HEK293 (cell line): ENCODE results near the gene CROT.

Experiments
- HOXC10 ChIP-seq: sonication (generic); formaldehyde crosslinking; IDR thresholded peaks from 2 replicates; pipeline ENCODE4 v1.8.1; 2023; ENCODE audit warnings: mild to moderate bottlenecking, missing genetic modification reagents
- OSR2 ChIP-seq: fragments of 450-650 bp; formaldehyde crosslinking; IDR thresholded peaks from 2 replicates; pipeline ENCODE4 v1.5.1; 2016; ENCODE audit warnings: missing biosample characterization, missing genetic modification characterization
- TRIM28 ChIP-seq: IDR thresholded peaks from 2 replicates; pipeline ENCODE4 v1.6.1; 2011; ENCODE audit warnings: low read length, control low read depth, borderline replicate concordance
- ZBTB1 ChIP-seq: fragments of 450-650 bp; formaldehyde crosslinking; IDR thresholded peaks from 2 replicates; pipeline ENCODE4 v1.5.1; 2016; ENCODE audit warnings: missing biosample characterization, missing genetic modification characterization
- ZBTB7A ChIP-seq: fragments of 450-650 bp; formaldehyde crosslinking; IDR thresholded peaks from 2 replicates; pipeline ENCODE4 v1.5.1; 2016; ENCODE audit warnings: low read depth, missing biosample characterization, missing genetic modification characterization
- ZEB2 ChIP-seq: fragments of 450-650 bp; formaldehyde crosslinking; IDR thresholded peaks from 2 replicates; pipeline ENCODE4 v1.5.1; 2016; ENCODE audit warnings: missing biosample characterization, missing genetic modification characterization
- ZNF138 ChIP-seq: fragments of 450-650 bp; formaldehyde crosslinking; IDR thresholded peaks from 2 replicates; pipeline ENCODE4 v1.5.1; 2016; ENCODE audit warnings: missing biosample characterization, missing genetic modification characterization, borderline replicate concordance
- ZNF16 ChIP-seq: fragments of 450-650 bp; formaldehyde crosslinking; IDR thresholded peaks from 2 replicates; pipeline ENCODE4 v1.5.1; 2016; ENCODE audit warnings: low read depth, missing biosample characterization, missing genetic modification characterization
- ZNF175 ChIP-seq: fragments of 450-650 bp; formaldehyde crosslinking; IDR thresholded peaks from 2 replicates; pipeline ENCODE4 v1.5.1; 2016; ENCODE audit warnings: missing biosample characterization, missing genetic modification characterization
- ZNF394 ChIP-seq: fragments of 450-650 bp; formaldehyde crosslinking; IDR thresholded peaks from 2 replicates; pipeline ENCODE4 v1.5.1; 2016; ENCODE audit warnings: missing biosample characterization, missing genetic modification characterization, mild to moderate bottlenecking, moderate library complexity, borderline replicate concordance
- ZNF423 ChIP-seq: fragments of 450-650 bp; formaldehyde crosslinking; IDR thresholded peaks from 2 replicates; pipeline ENCODE4 v1.5.1; 2016; ENCODE audit warnings: missing biosample characterization, missing genetic modification characterization
- ZNF624 ChIP-seq: fragments of 450-650 bp; formaldehyde crosslinking; IDR thresholded peaks from 2 replicates; pipeline ENCODE4 v1.5.1; 2017; ENCODE audit warnings: missing biosample characterization, missing genetic modification characterization
- ZNF626 ChIP-seq: fragments of 450-650 bp; sonication (Bioruptor Pico); formaldehyde crosslinking; IDR thresholded peaks from 2 replicates; pipeline ENCODE4 v1.5.1; 2018; ENCODE audit warnings: missing biosample characterization, missing genetic modification characterization, inconsistent platforms
- ZNF768 ChIP-seq: fragments of 450-650 bp; formaldehyde crosslinking; IDR thresholded peaks from 2 replicates; pipeline ENCODE4 v1.5.1; 2018; ENCODE audit warnings: missing biosample characterization, mild to moderate bottlenecking, missing genetic modification characterization
- ZNF791 ChIP-seq: fragments of 450-650 bp; formaldehyde crosslinking; IDR thresholded peaks from 2 replicates; pipeline ENCODE4 v1.5.1; 2016; ENCODE audit warnings: missing biosample characterization, missing genetic modification characterization
- TF ChIP-seq, protein P1 (sequence below): fragments of 450-650 bp; formaldehyde crosslinking; IDR thresholded peaks from 2 replicates; pipeline ENCODE4 v1.5.1; 2016; ENCODE audit warnings: missing biosample characterization, missing genetic modification characterization, low read depth
- TF ChIP-seq, protein P2 (sequence below): fragments of 450-650 bp; formaldehyde crosslinking; IDR thresholded peaks from 2 replicates; pipeline ENCODE4 v1.5.1; 2017; ENCODE audit warnings: missing biosample characterization, missing genetic modification characterization
- TF ChIP-seq, protein P3 (sequence below): fragments of 450-650 bp; formaldehyde crosslinking; IDR thresholded peaks from 2 replicates; pipeline ENCODE4 v1.5.1; 2016; ENCODE audit warnings: missing biosample characterization, missing genetic modification characterization, low read depth
- TF ChIP-seq, protein P4 (sequence below): fragments of 450-650 bp; formaldehyde crosslinking; IDR thresholded peaks from 2 replicates; pipeline ENCODE4; 2016; ENCODE audit warnings: missing biosample characterization, missing genetic modification characterization
- TF ChIP-seq, protein P5 (sequence below): fragments of 450-650 bp; formaldehyde crosslinking; IDR thresholded peaks from 2 replicates; pipeline ENCODE4 v1.5.1; 2016; ENCODE audit warnings: missing biosample characterization, missing genetic modification characterization
- TF ChIP-seq, protein P6 (sequence below): fragments of 450-650 bp; formaldehyde crosslinking; conservative IDR thresholded peaks from 2 replicates; pipeline ENCODE4 v1.5.1; 2016; ENCODE audit warnings: low read depth, missing biosample characterization, missing genetic modification characterization
- TF ChIP-seq, protein P7 (sequence below): fragments of 450-650 bp; formaldehyde crosslinking; IDR thresholded peaks from 2 replicates; pipeline ENCODE4 v1.5.1; 2016; ENCODE audit warnings: missing biosample characterization, missing genetic modification characterization
- TF ChIP-seq, protein P8 (sequence below): fragments of 450-650 bp; formaldehyde crosslinking; IDR thresholded peaks from 2 replicates; pipeline ENCODE4 v1.5.1; 2016; ENCODE audit warnings: missing biosample characterization, missing genetic modification characterization

The CROT gene

DNA sequence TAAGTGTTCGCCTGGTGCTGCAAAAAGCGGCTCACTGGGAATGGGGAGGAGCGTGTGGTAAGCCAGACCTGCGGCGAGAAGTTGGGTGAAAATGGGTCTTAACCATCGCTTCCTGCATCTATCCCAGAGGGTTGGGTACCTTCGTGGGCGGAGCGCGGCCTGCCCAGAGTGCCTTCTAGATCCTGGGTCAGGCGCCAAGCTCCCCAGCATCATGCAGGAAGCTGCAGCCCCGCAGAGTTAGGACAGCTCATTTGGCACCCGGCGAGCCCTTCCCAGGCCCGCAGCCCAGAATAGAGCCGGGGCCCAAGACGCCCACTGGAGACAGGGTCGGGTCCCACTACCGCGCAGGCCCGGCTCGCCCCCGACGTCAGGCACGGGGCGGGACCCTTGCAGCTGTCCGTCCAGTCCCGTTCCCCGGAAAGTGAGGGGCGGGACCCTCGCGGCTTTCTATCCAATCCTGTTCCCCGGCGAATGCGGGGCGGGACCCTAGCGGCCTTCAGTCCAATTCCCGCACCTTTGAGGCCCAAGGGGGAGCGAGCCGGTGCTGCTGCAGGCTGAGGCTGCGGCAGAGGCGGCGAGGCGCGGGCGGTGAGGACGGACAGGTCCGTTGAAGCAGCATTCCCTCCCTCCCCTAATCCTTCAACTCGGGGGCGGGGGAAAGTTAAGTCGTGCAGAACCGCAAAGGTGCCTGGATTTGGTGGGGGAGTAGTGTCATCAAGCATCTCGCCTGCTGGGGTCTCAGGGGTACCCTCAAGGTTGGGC is at the start of gene CROT (continued):
- TF ChIP-seq, protein P1, sequence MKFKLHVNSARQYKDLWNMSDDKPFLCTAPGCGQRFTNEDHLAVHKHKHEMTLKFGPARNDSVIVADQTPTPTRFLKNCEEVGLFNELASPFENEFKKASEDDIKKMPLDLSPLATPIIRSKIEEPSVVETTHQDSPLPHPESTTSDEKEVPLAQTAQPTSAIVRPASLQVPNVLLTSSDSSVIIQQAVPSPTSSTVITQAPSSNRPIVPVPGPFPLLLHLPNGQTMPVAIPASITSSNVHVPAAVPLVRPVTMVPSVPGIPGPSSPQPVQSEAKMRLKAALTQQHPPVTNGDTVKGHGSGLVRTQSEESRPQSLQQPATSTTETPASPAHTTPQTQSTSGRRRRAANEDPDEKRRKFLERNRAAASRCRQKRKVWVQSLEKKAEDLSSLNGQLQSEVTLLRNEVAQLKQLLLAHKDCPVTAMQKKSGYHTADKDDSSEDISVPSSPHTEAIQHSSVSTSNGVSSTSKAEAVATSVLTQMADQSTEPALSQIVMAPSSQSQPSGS: no peak
- TF ChIP-seq, protein P2, sequence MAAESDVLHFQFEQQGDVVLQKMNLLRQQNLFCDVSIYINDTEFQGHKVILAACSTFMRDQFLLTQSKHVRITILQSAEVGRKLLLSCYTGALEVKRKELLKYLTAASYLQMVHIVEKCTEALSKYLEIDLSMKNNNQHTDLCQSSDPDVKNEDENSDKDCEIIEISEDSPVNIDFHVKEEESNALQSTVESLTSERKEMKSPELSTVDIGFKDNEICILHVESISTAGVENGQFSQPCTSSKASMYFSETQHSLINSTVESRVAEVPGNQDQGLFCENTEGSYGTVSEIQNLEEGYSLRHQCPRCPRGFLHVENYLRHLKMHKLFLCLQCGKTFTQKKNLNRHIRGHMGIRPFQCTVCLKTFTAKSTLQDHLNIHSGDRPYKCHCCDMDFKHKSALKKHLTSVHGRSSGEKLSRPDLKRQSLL: peak; percentile 75
- TF ChIP-seq, protein P3, sequence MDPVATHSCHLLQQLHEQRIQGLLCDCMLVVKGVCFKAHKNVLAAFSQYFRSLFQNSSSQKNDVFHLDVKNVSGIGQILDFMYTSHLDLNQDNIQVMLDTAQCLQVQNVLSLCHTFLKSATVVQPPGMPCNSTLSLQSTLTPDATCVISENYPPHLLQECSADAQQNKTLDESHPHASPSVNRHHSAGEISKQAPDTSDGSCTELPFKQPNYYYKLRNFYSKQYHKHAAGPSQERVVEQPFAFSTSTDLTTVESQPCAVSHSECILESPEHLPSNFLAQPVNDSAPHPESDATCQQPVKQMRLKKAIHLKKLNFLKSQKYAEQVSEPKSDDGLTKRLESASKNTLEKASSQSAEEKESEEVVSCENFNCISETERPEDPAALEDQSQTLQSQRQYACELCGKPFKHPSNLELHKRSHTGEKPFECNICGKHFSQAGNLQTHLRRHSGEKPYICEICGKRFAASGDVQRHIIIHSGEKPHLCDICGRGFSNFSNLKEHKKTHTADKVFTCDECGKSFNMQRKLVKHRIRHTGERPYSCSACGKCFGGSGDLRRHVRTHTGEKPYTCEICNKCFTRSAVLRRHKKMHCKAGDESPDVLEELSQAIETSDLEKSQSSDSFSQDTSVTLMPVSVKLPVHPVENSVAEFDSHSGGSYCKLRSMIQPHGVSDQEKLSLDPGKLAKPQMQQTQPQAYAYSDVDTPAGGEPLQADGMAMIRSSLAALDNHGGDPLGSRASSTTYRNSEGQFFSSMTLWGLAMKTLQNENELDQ: no peak
- TF ChIP-seq, protein P4, sequence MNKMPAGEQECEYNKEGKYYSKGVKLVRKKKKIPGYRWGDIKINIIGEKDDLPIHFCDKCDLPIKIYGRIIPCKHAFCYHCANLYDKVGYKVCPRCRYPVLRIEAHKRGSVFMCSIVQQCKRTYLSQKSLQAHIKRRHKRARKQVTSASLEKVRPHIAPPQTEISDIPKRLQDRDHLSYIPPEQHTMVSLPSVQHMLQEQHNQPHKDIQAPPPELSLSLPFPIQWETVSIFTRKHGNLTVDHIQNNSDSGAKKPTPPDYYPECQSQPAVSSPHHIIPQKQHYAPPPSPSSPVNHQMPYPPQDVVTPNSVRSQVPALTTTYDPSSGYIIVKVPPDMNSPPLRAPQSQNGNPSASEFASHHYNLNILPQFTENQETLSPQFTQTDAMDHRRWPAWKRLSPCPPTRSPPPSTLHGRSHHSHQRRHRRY (tag by site-specific recombination): no peak
- TF ChIP-seq, protein P5, sequence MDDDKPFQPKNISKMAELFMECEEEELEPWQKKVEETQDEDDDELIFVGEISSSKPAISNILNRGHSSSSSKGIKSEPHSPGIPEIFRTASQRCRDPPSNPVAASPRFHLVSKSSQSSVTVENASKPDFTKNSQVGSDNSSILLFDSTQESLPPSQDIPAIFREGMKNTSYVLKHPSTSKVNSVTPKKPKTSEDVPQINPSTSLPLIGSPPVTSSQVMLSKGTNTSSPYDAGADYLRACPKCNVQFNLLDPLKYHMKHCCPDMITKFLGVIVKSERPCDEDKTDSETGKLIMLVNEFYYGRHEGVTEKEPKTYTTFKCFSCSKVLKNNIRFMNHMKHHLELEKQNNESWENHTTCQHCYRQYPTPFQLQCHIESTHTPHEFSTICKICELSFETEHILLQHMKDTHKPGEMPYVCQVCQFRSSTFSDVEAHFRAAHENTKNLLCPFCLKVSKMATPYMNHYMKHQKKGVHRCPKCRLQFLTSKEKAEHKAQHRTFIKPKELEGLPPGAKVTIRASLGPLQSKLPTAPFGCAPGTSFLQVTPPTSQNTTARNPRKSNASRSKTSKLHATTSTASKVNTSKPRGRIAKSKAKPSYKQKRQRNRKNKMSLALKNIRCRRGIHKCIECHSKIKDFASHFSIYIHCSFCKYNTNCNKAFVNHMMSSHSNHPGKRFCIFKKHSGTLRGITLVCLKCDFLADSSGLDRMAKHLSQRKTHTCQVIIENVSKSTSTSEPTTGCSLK (tag by site-specific recombination): no peak
- TF ChIP-seq HOXC10 (CRISPR knock-in tag) (no peak), ZNF768 (no peak), ZNF16 (tag by site-specific recombination) (no peak), OSR2 (tag by site-specific recombination) (no peak), ZNF394 (tag by site-specific recombination) (no peak), TRIM28 (peak; percentile 28; the same call in 1 of the 2 replicates), ZBTB7A (tag by site-specific recombination) (no peak), ZNF626 (tag by site-specific recombination) (no peak), ZNF624 (tag by site-specific recombination) (no peak), ZNF791 (no peak), ZEB2 (tag by site-specific recombination) (no peak), ZNF423 (tag by site-specific recombination) (no peak), ZBTB1 (tag by site-specific recombination) (peak; percentile 76; the same call in 1 of the 2 replicates), ZNF138 (tag by site-specific recombination) (no peak), ZNF175 (tag by site-specific recombination) (no peak)
- TF ChIP-seq, protein P6, sequence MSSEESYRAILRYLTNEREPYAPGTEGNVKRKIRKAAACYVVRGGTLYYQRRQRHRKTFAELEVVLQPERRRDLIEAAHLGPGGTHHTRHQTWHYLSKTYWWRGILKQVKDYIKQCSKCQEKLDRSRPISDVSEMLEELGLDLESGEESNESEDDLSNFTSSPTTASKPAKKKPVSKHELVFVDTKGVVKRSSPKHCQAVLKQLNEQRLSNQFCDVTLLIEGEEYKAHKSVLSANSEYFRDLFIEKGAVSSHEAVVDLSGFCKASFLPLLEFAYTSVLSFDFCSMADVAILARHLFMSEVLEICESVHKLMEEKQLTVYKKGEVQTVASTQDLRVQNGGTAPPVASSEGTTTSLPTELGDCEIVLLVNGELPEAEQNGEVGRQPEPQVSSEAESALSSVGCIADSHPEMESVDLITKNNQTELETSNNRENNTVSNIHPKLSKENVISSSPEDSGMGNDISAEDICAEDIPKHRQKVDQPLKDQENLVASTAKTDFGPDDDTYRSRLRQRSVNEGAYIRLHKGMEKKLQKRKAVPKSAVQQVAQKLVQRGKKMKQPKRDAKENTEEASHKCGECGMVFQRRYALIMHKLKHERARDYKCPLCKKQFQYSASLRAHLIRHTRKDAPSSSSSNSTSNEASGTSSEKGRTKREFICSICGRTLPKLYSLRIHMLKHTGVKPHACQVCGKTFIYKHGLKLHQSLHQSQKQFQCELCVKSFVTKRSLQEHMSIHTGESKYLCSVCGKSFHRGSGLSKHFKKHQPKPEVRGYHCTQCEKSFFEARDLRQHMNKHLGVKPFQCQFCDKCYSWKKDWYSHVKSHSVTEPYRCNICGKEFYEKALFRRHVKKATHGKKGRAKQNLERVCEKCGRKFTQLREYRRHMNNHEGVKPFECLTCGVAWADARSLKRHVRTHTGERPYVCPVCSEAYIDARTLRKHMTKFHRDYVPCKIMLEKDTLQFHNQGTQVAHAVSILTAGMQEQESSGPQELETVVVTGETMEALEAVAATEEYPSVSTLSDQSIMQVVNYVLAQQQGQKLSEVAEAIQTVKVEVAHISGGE (tag by site-specific recombination): peak; percentile 31; the same call in 1 of the 2 replicates
- TF ChIP-seq, protein P7, sequence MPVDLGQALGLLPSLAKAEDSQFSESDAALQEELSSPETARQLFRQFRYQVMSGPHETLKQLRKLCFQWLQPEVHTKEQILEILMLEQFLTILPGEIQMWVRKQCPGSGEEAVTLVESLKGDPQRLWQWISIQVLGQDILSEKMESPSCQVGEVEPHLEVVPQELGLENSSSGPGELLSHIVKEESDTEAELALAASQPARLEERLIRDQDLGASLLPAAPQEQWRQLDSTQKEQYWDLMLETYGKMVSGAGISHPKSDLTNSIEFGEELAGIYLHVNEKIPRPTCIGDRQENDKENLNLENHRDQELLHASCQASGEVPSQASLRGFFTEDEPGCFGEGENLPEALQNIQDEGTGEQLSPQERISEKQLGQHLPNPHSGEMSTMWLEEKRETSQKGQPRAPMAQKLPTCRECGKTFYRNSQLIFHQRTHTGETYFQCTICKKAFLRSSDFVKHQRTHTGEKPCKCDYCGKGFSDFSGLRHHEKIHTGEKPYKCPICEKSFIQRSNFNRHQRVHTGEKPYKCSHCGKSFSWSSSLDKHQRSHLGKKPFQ (tag by site-specific recombination): no peak
- TF ChIP-seq, protein P8, sequence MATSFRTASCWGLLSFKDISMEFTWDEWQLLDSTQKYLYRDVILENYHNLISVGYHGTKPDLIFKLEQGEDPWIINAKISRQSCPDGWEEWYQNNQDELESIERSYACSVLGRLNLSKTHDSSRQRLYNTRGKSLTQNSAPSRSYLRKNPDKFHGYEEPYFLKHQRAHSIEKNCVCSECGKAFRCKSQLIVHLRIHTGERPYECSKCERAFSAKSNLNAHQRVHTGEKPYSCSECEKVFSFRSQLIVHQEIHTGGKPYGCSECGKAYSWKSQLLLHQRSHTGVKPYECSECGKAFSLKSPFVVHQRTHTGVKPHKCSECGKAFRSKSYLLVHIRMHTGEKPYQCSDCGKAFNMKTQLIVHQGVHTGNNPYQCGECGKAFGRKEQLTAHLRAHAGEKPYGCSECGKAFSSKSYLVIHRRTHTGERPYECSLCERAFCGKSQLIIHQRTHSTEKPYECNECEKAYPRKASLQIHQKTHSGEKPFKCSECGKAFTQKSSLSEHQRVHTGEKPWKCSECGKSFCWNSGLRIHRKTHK: no peak
